Stomach (tissue), 4 donors: ENCODE results near the gene PPP1R12C.

Experiments
- POLR2A ChIP-seq, 4 donors: fragments of 450-650 bp; IDR thresholded peaks; one replicate each; pipeline ENCODE4 v1.6.1; 2016; ENCODE audit warnings: antibody characterized with exemption in 4 of 4, control low read depth in 2 of 4, mild to moderate bottlenecking in 1 of 4, moderate library complexity in 1 of 4
- POLR2AphosphoS5 ChIP-seq, 3 donors: sonication (generic); formaldehyde crosslinking; IDR thresholded peaks; one replicate each; pipeline ENCODE4 v1.6.1; 2016; ENCODE audit warnings: antibody characterized with exemption in 3 of 3
- TF ChIP-seq, protein P1 (sequence below), 7 experiments: fragments of 450-650 bp in 4 of 7; fragments of 200-600 bp in 3 of 7; sonication (generic) in 3 of 7; IDR thresholded peaks; one replicate each; pipeline ENCODE4 v1.5.1; 2016 to 2019; ENCODE audit warnings: antibody characterized with exemption in 7 of 7, control low read depth in 2 of 7, mild to moderate bottlenecking in 1 of 7

DNA sequence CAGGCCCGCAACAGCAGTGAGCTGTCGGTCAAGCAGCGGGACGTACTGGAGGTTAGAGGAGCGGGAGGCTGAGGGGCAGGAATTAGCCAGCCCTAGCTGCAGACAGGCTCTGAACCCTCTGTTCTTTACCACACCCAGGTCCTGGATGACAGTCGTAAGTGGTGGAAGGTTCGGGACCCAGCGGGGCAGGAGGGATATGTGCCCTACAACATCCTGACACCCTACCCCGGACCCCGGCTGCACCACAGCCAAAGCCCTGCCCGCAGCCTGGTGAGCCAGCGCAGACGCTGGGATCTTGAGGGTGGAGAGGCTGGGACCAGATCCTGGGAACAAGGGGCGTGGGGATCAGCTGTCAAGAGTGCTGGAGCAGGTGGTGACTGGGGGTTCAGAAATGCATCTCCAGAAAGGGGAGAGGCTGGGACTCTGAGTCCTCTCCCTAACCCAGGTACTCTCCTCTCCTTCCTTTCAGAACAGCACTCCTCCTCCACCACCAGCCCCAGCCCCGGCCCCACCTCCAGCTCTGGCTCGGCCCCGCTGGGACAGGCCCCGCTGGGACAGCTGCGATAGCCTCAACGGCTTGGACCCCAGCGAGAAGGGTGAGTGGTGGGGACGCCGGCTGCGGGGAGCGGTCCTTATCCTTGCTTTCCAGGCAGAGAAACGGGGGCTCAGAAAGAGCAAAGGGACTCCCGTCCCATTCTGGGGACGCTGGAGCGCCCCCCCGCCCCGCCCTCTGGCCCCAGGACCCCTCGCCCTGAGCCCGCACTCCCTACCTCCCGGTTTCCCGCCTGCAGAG is 31.3 kb downstream of the PPP1R12C start:
- TF ChIP-seq POLR2A (IDR thresholded peaks at IDR 0.05) (no peak), POLR2AphosphoS5 (IDR thresholded peaks at IDR 0.05) (no peak)
- TF ChIP-seq, protein P1, sequence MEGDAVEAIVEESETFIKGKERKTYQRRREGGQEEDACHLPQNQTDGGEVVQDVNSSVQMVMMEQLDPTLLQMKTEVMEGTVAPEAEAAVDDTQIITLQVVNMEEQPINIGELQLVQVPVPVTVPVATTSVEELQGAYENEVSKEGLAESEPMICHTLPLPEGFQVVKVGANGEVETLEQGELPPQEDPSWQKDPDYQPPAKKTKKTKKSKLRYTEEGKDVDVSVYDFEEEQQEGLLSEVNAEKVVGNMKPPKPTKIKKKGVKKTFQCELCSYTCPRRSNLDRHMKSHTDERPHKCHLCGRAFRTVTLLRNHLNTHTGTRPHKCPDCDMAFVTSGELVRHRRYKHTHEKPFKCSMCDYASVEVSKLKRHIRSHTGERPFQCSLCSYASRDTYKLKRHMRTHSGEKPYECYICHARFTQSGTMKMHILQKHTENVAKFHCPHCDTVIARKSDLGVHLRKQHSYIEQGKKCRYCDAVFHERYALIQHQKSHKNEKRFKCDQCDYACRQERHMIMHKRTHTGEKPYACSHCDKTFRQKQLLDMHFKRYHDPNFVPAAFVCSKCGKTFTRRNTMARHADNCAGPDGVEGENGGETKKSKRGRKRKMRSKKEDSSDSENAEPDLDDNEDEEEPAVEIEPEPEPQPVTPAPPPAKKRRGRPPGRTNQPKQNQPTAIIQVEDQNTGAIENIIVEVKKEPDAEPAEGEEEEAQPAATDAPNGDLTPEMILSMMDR (IDR thresholded peaks at IDR 0.05): no peak
